ENCODE measurements around the gene TSEN54. TPM values are rescaled to one million over a fixed set of nuclear protein-coding genes. Genes with fewer than 3 reads are reported as not detected.

Gene TSEN54
- total and polyA plus RNA-seq, 7 donors = 5.7 to 14.9 (median 9.7) TPM

DNA sequence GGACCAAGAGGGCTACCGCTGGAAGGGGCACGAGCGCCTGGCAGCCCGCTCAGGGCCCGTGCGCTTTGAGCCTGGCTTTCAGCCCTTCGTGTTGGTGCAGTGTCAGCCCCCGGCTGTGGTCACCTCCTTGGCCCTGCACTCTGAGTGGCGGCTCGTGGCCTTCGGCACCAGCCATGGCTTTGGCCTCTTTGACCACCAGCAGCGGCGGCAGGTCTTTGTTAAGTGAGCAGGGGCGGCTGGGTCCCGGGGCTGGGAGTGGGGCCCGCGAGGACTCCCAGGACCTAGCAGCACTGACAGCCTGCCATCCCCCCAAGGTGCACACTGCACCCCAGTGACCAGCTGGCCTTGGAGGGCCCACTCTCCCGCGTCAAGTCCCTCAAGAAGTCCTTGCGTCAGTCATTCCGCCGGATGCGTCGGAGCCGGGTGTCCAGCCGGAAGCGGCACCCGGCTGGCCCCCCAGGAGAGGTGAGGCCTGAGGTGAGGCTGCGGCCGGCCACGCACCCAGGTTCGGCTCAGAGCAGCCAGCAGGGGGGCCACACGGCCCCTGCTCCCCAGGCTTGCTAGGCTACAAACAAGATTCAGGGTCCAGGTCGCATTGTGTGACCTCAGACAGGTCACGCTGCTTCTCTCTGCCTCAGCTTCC lies 53.8 kb downstream of the TSEN54 start:
- H3K27ac ChIP-seq = no peak overlapping the region
- peaks cover 0 to under 1% (median 0%) of the 10 kb centered on the region in 3 donors for H3K27me3 ChIP-seq (ENCODE audit: insufficient read depth in 3 of 3, low read length in 2 of 3)
- H3K4me1 ChIP-seq = no peaks in the 10 kb centered on the region
- intact Hi-C loops (cut with DNase I) = no loop called here
- no peaks in the 10 kb centered on the region for H3K36me3 ChIP-seq (ENCODE audit: insufficient read depth in 1 of 2, low read depth in 1 of 2)
- no peak overlapping the region for H3K4me3 ChIP-seq
- ATAC-seq (no peak), DNase-seq (no peak)
- 89 to 91% (median 90%) methylated on average over 34 to 35 of the region's 35 CpGs for WGBS, 3 donors
- no peaks in the 10 kb centered on the region for H3K9me3 ChIP-seq
- TF ChIP-seq CTCF (IDR thresholded peaks at IDR 0.05) = no peak

DNA sequence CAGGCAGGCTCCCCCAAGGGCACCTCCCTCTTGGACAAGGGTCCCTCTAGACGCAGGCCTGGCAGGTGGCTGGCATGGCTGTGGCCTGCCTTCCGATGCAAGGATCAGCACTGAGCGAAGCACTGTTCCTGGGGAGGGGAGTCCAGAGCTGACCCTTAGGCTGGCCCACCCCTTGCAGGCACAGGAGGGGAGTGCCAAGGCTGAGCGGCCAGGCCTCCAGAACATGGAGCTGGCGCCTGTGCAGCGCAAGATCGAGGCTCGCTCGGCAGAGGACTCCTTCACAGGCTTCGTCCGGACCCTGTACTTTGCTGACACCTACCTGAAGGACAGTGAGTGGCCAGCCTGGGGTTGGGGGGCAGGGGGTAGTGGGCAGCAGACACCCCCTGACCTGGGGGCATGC lies 54.4 kb downstream of the TSEN54 start:
- no peak overlapping the region for H3K27ac ChIP-seq
- TF ChIP-seq CTCF (IDR thresholded peaks at IDR 0.05) = no peak
- H3K4me1 ChIP-seq = no peaks in the 10 kb centered on the region
- no peaks in the 10 kb centered on the region for H3K36me3 ChIP-seq (ENCODE audit: insufficient read depth in 1 of 2, low read depth in 1 of 2)
- peak in 1 of 4 donors; percentile 21 for ATAC-seq
- H3K4me3 ChIP-seq = no peak overlapping the region
- no peaks in the 10 kb centered on the region for H3K27me3 ChIP-seq (ENCODE audit: insufficient read depth in 3 of 3, low read length in 2 of 3)
- WGBS, 3 donors = 86 to 88% (median 88%) methylated on average over 11 of the region's 11 CpGs
- intact Hi-C loops (cut with DNase I) = no loop called here
- no peak for DNase-seq
- H3K9me3 ChIP-seq = no peaks in the 10 kb centered on the region

- TF ChIP-seq CTCF (IDR thresholded peaks at IDR 0.05) = no peak
- Histone ChIP-seq H3K36me3 (ENCODE audit: insufficient read depth in 1 of 2, low read depth in 1 of 2) (no peaks in the 10 kb centered on the region), H3K4me1 (no peaks in the 10 kb centered on the region), H3K27ac (no peak overlapping the region), H3K4me3 (no peak overlapping the region), H3K27me3 (ENCODE audit: insufficient read depth in 3 of 3, low read length in 2 of 3) (no peaks in the 10 kb centered on the region), H3K9me3 (no peaks in the 10 kb centered on the region)
- peak in 3 of 4 donors; percentile 23 to 57 (median 40) for ATAC-seq
- intact Hi-C loops (cut with DNase I) = no loop called here
- DNase-seq = no peak
- 74 to 78% (median 77%) methylated on average over 14 to 15 of the region's 15 CpGs for WGBS, 3 donors
These were observed 55.0 kb downstream of the TSEN54 start for GRCh38 chr17:75571197-75571884.

DNA sequence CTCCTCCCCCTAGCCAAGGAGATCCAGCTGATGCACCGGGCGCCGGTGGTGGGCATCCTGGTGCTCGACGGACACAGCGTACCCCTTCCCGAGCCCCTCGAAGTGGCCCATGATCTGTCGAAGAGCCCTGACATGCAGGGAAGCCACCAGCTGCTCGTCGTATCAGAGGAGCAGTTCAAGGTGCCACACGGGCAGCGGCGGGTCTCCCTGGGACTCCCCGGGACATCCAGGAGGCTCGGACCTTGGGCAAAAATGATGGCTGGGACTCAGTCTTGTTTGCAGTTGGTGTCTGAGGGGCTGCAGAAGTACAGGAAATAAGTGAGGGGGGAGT lies 55.5 kb downstream of the TSEN54 start:
- Histone ChIP-seq H3K4me3 (no peak overlapping the region), H3K4me1 (no peaks in the 10 kb centered on the region), H3K36me3 (ENCODE audit: insufficient read depth in 1 of 2, low read depth in 1 of 2) (no peaks in the 10 kb centered on the region), H3K27me3 (ENCODE audit: insufficient read depth in 3 of 3, low read length in 2 of 3) (no peaks in the 10 kb centered on the region), H3K27ac (no peak overlapping the region), H3K9me3 (no peaks in the 10 kb centered on the region)
- TF ChIP-seq CTCF (IDR thresholded peaks at IDR 0.05) = no peak
- no peak for ATAC-seq
- no peak for DNase-seq
- intact Hi-C loops (cut with DNase I) = no loop called here
- 77 to 87% (median 83%) methylated on average over 16 of the region's 16 CpGs for whole genome bisulfite sequencing, 3 donors
